ENCODE measurements around the gene HLCS. TPM values are rescaled to one million over a fixed set of nuclear protein-coding genes. Genes with fewer than 3 reads are reported as not detected.
A peak's percentile ranks its signal among the peaks of the same experiment; 100 is the strongest.

The HLCS gene
- total RNA-seq, 1 donor from 2014 or later = 16.4 TPM

DNA sequence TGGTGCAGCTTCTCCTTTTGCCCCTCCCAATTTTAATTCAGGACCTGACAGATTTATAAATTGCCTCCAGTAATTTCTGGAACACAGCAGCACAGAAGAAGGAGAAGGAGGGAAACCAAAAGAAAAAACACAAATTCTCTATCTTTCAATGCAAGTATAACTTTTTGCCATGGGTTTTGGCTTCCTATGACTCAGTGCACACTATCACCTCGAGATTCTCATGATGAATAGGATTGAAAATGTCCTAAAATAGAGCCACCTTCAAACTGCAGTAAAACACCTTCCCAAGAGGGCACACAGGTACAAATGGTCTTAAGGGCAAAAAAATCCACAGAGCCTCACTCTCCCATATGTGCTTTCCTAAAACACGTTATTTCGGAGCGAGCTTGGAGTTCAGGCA, 113.6 kb downstream of the HLCS start:
- no peak for ATAC-seq

DNA sequence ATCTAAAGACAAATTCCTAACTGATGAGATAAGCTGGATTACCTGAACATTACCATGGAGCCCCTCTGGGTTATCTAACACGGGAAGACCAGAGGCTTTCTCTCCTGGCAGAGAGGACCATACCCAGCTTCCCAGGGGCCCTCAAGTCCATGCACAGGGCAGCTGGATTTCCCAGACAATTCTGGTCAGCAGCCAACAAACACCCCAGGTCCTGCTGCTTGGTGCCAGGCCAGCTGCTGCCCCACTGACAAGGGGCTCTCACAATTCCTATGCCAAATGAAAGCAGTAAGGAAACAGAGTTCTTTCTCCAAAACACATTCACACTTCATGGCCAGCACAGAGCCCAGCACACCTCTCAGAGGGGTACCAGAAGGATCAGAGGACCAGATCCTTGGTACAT, 114.2 kb downstream of the HLCS start:
- ATAC-seq (no peak), DNase-seq (ENCODE audit: low spot score) (no peak)

More for the DNA sequence above, 113.6 kb downstream of the HLCS start:
- no peak for DNase-seq (ENCODE audit: low spot score)

DNA sequence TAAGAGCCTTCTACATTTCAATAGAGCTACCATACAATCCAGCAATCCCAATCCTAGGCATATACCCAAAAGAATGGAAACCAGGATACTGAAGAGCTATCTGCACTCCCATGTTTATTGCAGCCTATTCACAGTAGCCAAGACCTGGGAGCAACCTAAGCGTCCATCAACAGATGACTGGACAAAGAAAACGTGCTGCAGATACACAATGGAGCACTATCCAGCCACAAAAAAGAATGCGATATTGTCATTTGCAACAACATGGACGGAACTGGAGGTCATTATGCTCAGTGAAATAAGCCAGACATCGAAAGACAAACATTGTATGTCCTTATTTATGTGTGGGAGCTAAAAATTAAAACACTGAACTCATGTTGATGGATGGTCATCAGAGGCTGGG, 115.3 kb downstream of the HLCS start:
- ATAC-seq (no peak), DNase-seq (ENCODE audit: low spot score) (no peak)

DNA sequence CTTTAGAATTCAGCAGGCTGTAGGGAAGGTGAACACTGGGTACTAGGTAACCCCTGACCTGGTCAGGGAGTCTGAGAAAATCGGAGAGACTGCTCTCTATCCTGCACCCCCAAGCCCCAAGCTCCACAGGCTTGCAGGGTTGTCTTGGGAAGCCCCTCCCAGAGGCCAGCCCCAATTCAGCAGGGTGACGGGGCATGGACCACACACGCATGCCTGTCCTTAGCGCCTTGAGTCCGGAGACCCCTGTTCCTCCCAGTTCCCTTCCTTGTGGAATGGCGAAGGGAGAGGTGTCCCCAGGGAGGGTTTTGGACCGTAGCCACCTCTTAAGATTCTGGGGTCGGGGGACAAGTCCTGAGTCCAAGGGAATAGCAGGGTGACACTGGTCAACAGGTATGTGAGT, 116.1 kb downstream of the HLCS start:
- ATAC-seq (no peak), DNase-seq (ENCODE audit: low spot score) (no peak)

DNA sequence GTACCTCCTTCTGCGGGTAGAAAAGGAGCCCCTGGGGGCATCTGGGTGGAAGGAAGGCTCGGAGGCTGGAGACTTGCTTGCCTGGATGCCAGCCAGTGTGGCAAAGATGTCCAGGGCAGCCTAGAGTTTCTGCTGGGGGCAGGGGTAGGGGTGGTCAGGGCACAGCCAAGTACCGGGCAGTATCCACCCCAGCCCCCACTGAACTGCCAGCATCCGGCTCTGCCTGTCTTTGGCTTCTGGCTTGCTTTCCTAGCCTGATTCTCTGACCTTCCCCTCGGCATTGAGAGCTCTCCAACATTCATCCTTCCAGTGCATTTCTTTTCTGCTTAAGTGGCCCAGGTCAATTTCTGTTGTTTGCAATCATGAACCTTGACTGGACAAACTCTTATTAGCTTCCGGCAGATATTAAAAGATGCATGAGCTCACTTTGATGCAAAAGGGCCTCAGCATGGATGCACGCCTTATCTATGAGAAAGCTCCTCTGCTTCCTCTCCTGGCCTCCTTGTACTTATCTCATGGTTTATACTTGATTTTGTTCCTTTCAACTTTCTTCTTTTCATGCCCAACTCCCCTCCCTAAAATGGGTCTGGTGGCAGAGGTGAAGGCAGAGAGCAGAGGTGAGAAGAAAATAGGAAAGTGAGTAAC, 116.9 kb downstream of the HLCS start:
- DNase-seq (ENCODE audit: low spot score) (no peak), ATAC-seq (no peak)

DNA sequence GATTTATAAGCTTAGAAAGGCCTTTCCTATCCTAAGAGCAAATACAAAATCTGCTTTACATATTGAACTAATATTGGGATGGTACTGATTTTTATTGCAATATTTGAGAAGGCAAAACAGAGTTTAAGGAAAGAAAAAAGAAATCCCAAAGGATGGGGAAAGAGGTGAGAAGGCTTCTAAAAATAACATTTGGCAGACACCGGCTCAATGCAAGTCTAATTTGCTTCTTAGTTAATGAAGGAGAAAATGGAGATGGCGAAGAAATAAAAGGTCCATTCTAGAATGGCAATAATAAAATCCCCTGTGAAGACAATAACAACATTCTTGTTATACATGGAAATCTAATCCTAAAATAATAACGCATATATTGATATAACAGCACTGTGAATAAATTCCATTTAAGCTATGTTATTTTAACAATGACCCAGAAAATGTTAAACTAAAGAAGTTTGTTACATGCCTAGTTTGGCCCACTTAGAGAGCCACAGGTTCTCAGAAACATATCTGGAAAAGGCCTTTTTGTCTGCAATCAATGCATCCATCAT, 117.7 kb downstream of the HLCS start:
- DNase-seq (ENCODE audit: low spot score) = no peak
- no peak for ATAC-seq

DNA sequence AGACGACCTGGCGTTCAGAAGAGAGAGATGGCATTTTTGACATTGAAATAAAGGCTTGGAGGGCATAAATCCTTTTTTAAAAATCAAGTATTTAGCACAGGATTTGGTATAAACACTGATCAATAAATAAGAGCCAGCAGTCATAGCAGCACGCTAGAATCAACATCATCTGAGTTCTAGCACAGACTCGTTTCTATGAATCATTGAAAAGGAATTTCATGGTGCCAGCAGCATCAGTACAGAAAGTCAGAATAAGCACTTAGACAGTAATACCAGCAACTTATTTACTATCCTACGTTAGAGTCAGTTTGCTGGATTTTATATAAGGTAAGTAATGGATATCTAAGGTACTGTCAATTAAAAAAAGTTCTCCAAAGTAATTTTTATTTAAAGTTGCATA, 119.3 kb downstream of the HLCS start:
- ATAC-seq (peak; percentile 21), DNase-seq (ENCODE audit: low spot score) (no peak)

DNA sequence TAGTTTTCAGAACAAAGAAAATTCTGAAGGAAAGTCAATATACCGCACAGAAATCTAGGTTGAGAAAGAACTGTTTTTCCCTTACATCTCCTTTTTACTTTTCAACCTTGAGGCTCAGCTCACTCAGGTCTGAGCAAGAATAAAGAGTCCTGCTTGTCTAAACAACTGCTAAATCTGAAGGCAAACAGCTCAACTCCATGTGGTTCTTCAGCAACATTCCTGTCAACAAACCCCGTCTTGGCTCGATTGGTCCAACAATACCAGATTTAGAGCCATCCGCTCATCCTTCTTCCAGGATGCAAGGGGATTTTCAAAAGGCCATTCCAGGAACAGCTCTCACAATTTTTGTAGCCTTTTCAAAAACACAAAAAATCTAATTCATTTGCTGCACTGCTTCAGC, 119.8 kb downstream of the HLCS start:
- ATAC-seq = no peak

DNA sequence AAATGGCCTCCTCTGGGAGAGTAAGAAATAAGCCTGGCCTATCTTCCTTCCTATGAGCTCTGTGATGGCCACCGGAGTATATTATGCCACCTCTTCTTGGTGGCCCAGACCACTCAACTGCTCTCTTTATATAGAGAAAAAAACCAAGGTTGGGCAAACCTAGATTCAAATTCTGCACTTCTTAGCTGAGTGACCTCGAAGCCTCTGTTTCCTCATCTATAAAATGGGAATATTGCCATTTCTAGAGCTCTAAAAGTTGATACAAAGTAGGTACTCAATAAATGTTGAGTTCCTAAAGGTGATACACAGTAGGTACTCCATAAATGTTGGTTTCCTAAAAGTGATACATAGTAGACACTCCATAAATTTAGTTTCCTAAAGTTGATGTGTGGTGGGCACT, 120.7 kb downstream of the HLCS start:
- DNase-seq (ENCODE audit: low spot score) (no peak), ATAC-seq (no peak)

More for the DNA sequence above, 119.8 kb downstream of the HLCS start:
- no peak for DNase-seq (ENCODE audit: low spot score)

DNA sequence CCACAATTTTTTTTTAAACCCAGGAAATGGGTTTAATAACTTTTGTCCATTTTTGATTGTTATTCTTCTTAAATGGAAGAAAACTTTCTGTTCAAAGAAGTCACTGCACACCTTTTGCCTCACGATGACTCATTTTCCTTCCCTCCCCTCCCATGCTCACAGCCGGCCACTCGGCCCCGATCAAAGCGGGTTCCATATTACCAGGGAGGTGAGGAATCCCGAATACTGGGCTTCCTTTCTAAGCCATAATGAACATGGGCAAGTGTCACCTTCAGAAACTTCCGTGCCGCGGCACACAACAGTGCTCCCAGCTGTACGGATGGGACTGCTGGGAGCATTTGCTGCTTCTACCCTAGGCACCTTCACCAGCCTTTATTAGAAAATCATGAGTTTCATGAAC, 121.4 kb downstream of the HLCS start:
- no peak for ATAC-seq
- DNase-seq (ENCODE audit: low spot score) = no peak

DNA sequence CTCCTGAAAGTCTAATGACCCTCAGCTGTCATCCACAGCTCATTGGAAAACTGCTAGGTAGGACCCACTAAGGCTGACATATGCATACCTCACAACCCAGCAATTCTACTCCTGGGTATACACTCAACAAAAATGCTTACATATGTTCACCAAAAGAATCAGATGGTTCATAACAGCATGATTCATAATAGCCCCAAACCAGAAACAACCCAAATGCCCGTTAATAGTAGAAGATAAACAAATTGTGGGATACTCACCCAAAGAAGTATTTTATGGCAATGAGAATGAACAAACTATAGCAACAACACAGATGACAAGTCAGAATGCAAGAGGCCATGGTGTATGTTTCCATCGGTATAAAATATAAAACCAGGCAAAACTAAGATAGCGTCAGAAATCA, 124.6 kb downstream of the HLCS start:
- ATAC-seq (no peak), DNase-seq (ENCODE audit: low spot score) (no peak)

DNA sequence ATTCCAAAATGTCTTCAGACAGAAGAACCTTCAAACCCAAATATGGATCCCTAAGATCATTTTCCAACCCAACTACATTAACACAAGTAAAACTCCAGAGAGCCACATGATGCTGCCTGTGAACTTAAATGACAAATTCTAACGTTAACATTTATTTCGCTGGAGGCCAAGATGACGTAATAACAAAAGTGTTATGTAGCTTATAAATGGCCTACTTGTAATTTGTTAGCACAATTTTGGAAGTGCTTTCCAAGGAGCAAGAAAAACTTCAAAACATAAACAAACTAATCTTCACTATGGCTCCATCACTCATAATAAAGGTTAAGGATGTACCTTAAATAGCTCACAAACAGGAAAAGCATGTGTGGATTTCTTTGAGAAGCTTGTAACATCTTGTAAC, 126.7 kb downstream of the HLCS start:
- no peak for DNase-seq (ENCODE audit: low spot score)
- no peak for ATAC-seq

DNA sequence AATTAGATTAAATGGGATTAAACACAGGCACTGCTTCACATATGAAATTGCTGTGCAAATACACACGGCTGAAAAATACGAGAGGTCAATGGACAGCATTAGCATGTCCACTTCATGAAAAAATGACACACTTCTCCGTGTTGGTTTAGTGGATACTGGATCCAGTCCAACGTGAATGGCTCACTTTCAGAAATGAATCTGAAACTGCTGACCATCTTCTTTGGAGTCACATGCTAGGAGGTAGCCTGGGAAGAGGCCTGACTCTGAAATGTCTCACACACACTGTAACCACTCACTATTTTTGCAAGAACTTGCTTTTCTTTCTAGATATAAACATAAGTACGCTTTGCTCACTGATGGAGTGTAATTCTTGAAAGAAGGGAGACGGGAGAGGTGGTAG, 127.3 kb downstream of the HLCS start:
- DNase-seq (ENCODE audit: low spot score) = no peak
- peak; percentile 72 for ATAC-seq

DNA sequence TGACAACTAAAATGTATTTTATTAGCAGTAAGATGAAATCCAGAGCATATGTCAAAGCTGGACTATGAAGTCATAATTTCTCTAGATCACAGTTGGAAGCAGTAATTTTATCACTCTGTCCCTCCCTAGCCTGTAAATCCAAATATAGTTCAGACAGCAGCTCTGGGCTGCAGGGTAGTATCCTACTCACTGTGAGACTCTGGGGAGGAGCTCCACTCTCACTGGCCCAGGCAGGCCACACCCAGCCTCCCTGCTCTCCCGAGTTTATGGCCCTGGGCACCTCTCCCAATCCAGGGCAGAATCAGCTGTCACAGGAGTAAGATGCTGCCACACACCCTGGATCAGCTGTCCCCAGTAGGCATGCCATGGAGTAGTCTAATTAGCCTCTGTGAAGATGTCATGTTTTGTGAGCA, 131.1 kb downstream of the HLCS start:
- DNase-seq (ENCODE audit: low spot score) (no peak), ATAC-seq (peak; percentile 24)

DNA sequence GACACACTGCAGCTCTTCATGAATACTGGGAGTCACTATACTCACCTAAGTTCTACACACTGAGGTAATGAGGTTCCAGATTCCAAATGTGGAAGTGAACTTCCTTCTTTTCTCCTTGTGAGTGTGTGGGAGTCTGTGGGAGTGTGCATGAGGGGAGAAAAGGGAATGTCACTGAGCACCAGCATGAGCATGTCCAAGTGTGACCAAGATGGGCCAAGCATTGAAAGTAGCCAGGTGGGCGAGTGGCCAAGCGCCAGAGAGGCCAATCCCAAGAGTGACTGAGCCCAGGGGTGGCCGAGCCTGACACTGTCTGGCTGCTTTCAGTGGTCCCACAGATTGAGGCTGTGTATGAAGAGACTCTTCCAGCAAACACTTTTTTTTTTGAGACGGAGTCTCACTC, 132.3 kb downstream of the HLCS start:
- ATAC-seq = no peak
- DNase-seq (ENCODE audit: low spot score) = no peak

DNA sequence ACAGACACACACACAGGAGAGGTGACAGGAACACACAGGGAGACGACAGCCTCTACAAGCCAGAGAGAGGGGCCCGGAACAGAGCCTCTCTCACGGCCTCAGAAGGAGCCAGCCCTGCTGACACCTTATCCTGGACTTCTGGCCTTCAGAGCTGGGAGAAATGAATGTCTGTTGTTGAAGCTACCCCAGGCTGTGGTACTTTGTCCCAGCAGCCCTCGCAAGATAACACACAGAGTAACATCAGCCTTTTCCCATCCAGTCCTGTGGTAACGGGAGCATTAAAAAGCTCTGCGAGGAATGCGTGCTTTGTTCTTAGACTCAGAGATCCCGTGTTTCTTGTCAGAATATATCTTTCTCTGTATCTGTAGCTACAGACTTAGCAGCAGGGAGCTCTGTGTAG, 136.4 kb downstream of the HLCS start:
- ATAC-seq (no peak), DNase-seq (ENCODE audit: low spot score) (no peak)

DNA sequence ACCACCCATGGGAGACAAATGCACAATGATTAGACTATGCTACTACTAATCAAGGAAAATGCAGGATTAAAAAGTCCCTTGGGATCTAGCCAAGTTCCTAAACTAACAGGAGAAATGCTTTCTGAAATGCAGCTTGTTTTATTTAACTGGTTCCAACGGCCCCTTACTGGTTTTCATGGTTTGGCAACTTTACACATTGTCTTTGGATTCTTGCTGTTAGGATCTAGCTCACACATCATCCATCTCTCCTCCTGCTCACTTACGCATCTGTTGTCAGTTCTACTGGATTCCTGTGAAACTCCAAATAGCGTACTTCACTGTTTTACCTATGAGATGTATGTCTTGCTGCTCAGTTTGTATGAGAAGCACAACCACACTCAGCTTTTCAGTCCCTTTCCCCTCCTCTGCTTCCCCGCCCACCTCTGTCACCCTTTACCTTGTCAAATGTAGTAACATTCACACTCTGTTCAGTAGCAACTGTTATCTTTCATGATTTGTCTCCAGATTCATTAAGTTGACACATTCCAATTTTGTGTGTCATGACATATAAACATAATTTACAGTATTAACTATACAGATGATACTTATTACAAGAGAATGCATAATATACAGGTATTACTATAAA, 137.5 kb downstream of the HLCS start:
- DNase-seq (ENCODE audit: low spot score) (no peak), ATAC-seq (no peak)

DNA sequence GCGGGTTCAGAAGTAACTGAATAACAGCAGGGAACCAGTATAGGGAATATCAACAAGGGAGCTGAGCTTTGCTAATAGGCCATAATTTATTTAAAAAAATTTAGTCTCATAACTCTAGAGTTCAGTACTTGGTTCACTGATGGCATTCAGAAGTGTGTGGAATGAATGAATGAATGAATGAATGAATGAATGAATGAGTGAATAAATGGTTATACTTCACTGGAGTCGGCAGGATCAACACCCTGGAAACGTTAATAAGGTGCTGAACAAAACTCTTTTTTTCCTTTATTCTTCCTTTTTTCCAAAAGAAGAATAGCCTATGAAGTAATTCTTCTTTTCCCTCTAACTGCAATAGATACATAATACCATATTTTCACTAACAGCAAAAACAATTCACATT, 138.3 kb downstream of the HLCS start:
- DNase-seq (ENCODE audit: low spot score) = no peak
- ATAC-seq = no peak

DNA sequence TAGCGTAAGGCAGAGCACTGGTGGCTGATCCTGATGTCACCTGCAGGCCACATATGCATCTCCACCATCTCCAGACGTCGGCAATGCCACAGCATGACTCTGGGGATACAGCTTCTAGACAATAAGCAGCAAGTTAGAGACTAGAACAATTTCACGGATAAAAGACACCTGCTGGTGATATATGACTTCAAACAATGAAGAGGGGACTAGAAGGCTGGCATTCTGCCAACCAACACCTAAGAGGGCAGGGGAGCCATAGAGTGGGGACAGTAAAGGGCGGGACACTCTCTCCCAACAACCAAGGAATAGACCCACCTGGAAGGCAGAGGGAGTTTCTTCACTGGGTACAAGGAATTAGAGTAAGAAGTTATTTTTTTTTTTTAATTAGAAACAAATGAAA, 140.8 kb downstream of the HLCS start:
- ATAC-seq (no peak), DNase-seq (ENCODE audit: low spot score) (no peak)

DNA sequence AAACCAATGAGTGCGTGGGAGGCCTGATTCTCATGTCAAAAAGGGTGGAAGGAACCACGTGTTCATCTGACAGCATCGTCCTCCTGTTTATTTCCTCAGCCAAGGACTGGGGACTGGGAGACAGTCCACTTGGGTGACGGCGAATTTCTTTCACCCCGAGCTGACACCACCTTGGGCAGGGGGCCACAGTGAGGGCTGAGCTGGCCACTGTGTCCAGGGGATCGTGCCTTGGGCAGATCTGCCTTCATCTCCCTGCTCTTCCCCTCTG, 145.5 kb downstream of the HLCS start:
- ATAC-seq (no peak), DNase-seq (ENCODE audit: low spot score) (no peak)

DNA sequence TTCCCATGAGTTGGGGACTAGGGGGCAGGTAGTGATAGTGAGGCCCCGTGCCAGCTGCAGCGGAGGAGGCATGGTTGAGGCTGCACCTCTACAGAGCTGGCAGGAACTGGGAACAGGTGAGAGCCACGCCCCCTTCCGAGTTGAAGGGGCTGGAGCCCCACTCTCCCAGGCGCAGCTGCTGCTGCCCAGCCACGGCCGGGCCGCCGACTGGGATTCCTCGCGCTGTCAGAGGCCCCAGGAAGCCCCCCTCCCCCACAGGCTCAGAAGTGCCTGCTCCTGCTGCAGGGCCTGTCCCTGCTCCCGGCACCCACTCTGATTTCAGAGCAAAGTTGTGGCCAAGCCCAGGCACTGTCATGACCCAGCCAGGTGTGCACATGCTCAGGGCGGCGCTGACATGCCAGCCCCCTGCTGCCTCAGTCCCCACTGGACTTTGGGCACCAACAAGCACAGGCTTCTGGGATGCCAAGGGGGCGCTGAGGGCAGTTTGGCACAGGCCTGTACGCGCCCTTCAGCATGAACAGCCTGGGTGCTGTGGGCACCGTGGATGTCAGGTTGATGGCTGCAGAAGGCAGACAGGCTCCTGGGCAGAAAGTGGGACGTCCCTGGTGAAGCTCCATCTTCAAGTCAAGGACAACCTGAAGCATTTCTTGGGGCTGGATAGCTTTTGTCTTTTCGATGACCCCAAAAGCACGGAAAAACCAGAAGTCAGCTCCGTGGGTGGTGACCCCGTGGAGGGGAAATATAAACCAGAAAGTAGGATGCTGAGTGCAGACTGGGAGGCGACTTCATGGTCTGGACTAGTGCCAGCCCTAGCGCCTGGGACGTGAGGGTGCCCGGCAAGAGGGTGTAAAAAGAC, 146.1 kb downstream of the HLCS start:
- ATAC-seq = no peak
- no peak for DNase-seq (ENCODE audit: low spot score)
